Endodermal cell (in vitro differentiated cells): ENCODE data around the gene NFAT5. TPM values are rescaled to one million over a fixed set of nuclear protein-coding genes. Genes with fewer than 3 reads are reported as not detected.

Source experiments
- DNase-seq: peaks from one replicate; pipeline ENCODE4 v3.0.0-alpha.2; 2017
- H3K27ac ChIP-seq: 2 replicates; pipeline ENCODE4 v1.5.1; 2013; ENCODE audit warnings: mild to moderate bottlenecking, low read depth, low read length, moderate library complexity
- H3K27me3 ChIP-seq: 2 replicates; pipeline ENCODE4 v1.6.1; 2013; ENCODE audit warnings: mild to moderate bottlenecking, low read length, moderate library complexity; ENCODE audit not compliant: insufficient read depth, control insufficient read depth, poor library complexity, severe bottlenecking
- H3K36me3 ChIP-seq: 2 replicates; pipeline ENCODE4 v1.7.0; 2013; ENCODE audit warnings: mild to moderate bottlenecking, low read length, moderate library complexity; ENCODE audit not compliant: control insufficient read depth, insufficient read depth
- H3K4me1 ChIP-seq: one replicate; pipeline ENCODE4 v1.7.0; 2013; ENCODE audit warnings: low read length; ENCODE audit not compliant: control insufficient read depth, insufficient read depth
- H3K4me3 ChIP-seq: 2 replicates; pipeline ENCODE4 v1.5.1; 2013; ENCODE audit warnings: mild to moderate bottlenecking, low read length, moderate library complexity
- H3K9ac ChIP-seq: 2 replicates; pipeline ENCODE4 v1.6.1; 2013; ENCODE audit warnings: mild to moderate bottlenecking, low read length, moderate library complexity; ENCODE audit not compliant: poor library complexity, severe bottlenecking; ENCODE audit errors: extremely low read depth
- H3K9me3 ChIP-seq: 2 replicates; pipeline ENCODE4 v1.6.1; 2013; ENCODE audit warnings: mild to moderate bottlenecking, low read length, moderate library complexity; ENCODE audit not compliant: control insufficient read depth
- H3K27ac Mint-ChIP-seq: 2 replicates; pipeline ENCODE4 v1.8.0; 2020; ENCODE audit warnings: mixed read lengths
- H3K27me3 Mint-ChIP-seq: 2 replicates; pipeline ENCODE4 v1.8.0; 2021; ENCODE audit warnings: mild to moderate bottlenecking, mixed read lengths; ENCODE audit not compliant: insufficient read depth
- H3K36me3 Mint-ChIP-seq: 2 replicates; pipeline ENCODE4 v1.8.0; 2020; ENCODE audit warnings: low read depth, mixed read lengths
- H3K4me1 Mint-ChIP-seq: 2 replicates; pipeline ENCODE4 v1.8.0; 2020; ENCODE audit warnings: mixed read lengths
- H3K4me3 Mint-ChIP-seq: 2 replicates; pipeline ENCODE4 v1.8.0; 2020; ENCODE audit warnings: mild to moderate bottlenecking, moderate library complexity, mixed read lengths
- H3K9me3 Mint-ChIP-seq: 2 replicates; pipeline ENCODE4 v1.8.0; 2020; ENCODE audit warnings: mild to moderate bottlenecking, mixed read lengths
- WGBS, 2 experiments: methylation state at CpG; one replicate each; pipeline versions ENCODE4 v1.1.5 to v1.1.7; 2013; ENCODE audit warnings: missing lambda C conversion rate in 2 of 2, mixed read lengths in 1 of 2; ENCODE audit not compliant: insufficient coverage in 1 of 2, insufficient read length in 1 of 2; 5-methylcytosine and 5-hydroxymethylcytosine counted together
- total RNA-seq, 2 donors: library from RNA; stranded (reverse); fragmentation: NEBNext Ultra II Directional in 1 of 2; extraction: Animal tissue kit (Norgen Biotek cat#: 25700) in 1 of 2; gene quantifications; 2 replicates in 1 of 2; 3 replicates in 1 of 2; pipeline ENCODE4 v1.2.1, GENCODE V29; 2021
- TF ChIP-seq, protein P1 (sequence below): fragments of 200-600 bp; sonication (generic); conservative IDR thresholded peaks from 2 replicates; pipeline ENCODE4 v1.5.0; 2021; ENCODE audit warnings: antibody characterized with exemption, mild to moderate bottlenecking

Gene NFAT5
- total RNA-seq, 2 donors from 2014 or later = 38.8 to 40.3 TPM

DNA sequence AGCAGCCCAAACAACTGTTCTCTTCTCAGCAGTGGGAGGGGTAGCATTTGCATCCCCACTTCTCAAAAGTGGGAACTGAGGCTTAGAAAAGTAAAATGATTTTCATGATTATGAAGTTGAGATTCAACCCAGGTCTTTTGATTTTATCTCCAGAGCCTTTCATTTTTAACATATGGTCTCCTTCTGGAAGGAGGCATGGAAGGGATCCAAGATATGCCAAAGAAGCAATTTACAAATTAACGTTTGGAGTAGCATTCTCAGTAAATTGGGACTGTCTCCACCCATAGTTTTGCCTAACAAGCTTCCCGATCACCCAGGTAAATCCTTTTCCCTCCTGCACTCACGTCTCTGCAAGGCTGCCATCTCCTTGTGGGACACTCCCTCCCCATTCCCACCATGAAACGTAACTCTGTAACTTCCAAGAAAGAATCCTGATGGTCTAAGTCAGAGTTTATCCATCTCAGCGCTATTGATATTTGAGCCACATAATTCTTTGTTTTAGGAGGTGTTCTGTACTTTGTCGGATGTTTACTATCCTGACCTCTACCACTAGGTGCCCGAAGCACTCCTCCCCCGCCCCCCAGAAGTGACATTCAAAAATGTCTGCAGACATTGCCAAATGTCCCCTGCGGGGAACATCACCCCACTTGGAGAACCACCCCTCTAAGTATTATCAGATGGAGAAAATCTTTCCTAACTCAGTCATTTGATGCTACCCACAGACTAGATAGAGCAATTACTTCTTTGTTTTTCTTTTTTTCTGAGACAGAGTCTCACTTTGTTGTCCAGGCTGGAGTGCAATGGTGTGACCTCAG is 32.9 kb upstream of the NFAT5 start:
- WGBS, 2 experiments = 57 to 70% methylated on average over 4 to 9 of the region's 9 CpGs
- Histone ChIP-seq H3K36me3 (no peaks in the 10 kb centered on the region), H3K4me3 (no peak overlapping the region), H3K9ac (no peak overlapping the region), H3K4me1 (peaks cover 7% of the 10 kb centered on the region), H3K27ac (no peak overlapping the region), H3K9me3 (no peaks in the 10 kb centered on the region), H3K27me3 (no peaks in the 10 kb centered on the region)
- no peak overlapping the region for H3K4me3 Mint-ChIP-seq
- H3K9me3 Mint-ChIP-seq = no peaks in the 10 kb centered on the region
- no peak overlapping the region for H3K27ac Mint-ChIP-seq
- TF ChIP-seq, protein P1, sequence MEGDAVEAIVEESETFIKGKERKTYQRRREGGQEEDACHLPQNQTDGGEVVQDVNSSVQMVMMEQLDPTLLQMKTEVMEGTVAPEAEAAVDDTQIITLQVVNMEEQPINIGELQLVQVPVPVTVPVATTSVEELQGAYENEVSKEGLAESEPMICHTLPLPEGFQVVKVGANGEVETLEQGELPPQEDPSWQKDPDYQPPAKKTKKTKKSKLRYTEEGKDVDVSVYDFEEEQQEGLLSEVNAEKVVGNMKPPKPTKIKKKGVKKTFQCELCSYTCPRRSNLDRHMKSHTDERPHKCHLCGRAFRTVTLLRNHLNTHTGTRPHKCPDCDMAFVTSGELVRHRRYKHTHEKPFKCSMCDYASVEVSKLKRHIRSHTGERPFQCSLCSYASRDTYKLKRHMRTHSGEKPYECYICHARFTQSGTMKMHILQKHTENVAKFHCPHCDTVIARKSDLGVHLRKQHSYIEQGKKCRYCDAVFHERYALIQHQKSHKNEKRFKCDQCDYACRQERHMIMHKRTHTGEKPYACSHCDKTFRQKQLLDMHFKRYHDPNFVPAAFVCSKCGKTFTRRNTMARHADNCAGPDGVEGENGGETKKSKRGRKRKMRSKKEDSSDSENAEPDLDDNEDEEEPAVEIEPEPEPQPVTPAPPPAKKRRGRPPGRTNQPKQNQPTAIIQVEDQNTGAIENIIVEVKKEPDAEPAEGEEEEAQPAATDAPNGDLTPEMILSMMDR = peak; percentile 52
- DNase-seq = peak; percentile 65
- peaks cover 36% of the 10 kb centered on the region for H3K4me1 Mint-ChIP-seq
- no peaks in the 10 kb centered on the region for H3K36me3 Mint-ChIP-seq
- H3K27me3 Mint-ChIP-seq = no peaks in the 10 kb centered on the region

DNA sequence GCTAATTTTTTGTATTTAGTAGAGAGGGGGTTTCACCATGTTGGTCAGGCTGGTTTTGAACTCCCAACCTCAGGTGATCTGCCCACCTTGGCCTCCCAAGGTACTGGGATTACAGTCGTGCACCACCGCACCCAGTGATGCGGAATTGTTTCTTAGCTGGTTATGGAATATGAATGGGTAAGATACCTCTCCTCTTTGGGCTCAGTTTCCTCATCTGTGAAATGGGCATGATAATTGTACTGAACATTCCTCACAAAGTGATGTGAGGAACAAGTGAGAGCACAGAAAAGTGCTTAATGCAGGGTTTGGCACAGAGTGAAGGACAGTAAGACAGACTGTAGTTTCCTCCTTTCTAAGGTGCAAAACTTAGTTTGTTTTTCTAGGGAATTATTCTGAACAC is 31.0 kb upstream of the NFAT5 start:
- H3K36me3 Mint-ChIP-seq = no peaks in the 10 kb centered on the region
- Histone ChIP-seq H3K27ac (no peak overlapping the region), H3K9me3 (no peaks in the 10 kb centered on the region), H3K9ac (no peak overlapping the region), H3K36me3 (no peaks in the 10 kb centered on the region), H3K27me3 (no peaks in the 10 kb centered on the region), H3K4me1 (peaks cover 4% of the 10 kb centered on the region), H3K4me3 (no peak overlapping the region)
- no peak for DNase-seq
- no peaks in the 10 kb centered on the region for H3K9me3 Mint-ChIP-seq
- TF ChIP-seq, protein P1 = no peak
- no peaks in the 10 kb centered on the region for H3K27me3 Mint-ChIP-seq
- peak overlapping the region; percentile 20 for H3K27ac Mint-ChIP-seq
- no peak overlapping the region for H3K4me3 Mint-ChIP-seq
- WGBS, 2 experiments = 83 to 95% methylated on average over 3 of the region's 3 CpGs
- H3K4me1 Mint-ChIP-seq = peaks cover 31% of the 10 kb centered on the region

DNA sequence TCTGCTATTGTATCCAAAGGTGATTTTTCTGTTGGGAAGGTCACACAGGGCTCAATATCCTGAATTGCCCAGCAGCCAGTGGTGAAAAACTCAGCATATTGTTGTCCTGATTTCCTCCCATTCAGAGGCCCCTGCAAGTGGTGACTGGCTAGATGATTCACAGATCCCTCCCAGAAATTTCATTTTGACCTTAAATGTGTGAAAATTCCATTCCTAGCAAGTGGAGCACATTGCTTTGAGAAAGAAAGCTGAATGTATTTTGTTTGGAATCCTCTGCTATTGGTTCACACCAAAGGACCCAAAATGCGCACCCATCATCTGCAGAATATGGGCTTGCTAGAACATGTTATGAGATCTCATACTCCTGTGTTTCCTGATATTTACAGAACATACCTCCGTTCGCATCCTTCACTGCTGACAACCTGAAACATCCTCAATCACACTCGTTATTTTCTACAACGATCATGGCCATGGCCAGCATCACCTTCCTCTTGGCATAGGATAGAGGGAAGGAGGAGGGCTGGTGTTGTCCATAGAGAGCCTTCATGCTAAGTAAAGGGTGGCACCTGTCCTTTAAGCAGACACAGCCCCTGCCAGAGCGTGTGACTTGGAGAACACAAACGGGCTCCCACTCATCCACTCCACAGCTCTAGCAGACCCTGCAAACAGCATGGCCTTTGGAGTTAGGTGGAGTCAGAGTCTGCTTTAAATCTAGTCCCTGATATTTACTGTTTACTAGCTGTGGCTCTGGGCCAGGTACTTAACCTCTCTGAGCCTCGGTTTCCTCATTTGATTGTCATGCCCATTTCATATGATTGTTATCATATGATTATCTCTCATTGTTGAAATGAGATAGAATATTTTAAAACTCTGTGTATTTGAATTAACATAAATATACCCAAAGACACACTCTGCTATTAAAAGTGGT is 30.4 kb upstream of the NFAT5 start:
- TF ChIP-seq, protein P1 = no peak
- no peaks in the 10 kb centered on the region for H3K36me3 ChIP-seq
- H3K9me3 Mint-ChIP-seq = no peaks in the 10 kb centered on the region
- peaks cover 4% of the 10 kb centered on the region for H3K4me1 ChIP-seq
- H3K9ac ChIP-seq = no peak overlapping the region
- no peak overlapping the region for H3K27ac ChIP-seq
- peaks cover 31% of the 10 kb centered on the region for H3K4me1 Mint-ChIP-seq
- WGBS, 2 experiments = 94 to 96% methylated on average over 6 to 8 of the region's 8 CpGs
- DNase-seq = peak; percentile 56
- H3K27me3 Mint-ChIP-seq = no peaks in the 10 kb centered on the region
- H3K36me3 Mint-ChIP-seq = no peaks in the 10 kb centered on the region
- no peaks in the 10 kb centered on the region for H3K27me3 ChIP-seq
- H3K27ac Mint-ChIP-seq = peak overlapping the region; percentile 49
- no peaks in the 10 kb centered on the region for H3K9me3 ChIP-seq
- H3K4me3 ChIP-seq = no peak overlapping the region
- H3K4me3 Mint-ChIP-seq = no peak overlapping the region
